Breast epithelium (tissue), 3 donors: Measurements from ENCODE around the gene KCNJ4.

Experiments
- POLR2A ChIP-seq: fragments of 450-650 bp; IDR thresholded peaks from one replicate; pipeline ENCODE4 v1.6.1; 2016; ENCODE audit warnings: antibody characterized with exemption, mild to moderate bottlenecking, moderate library complexity
- POLR2AphosphoS5 ChIP-seq, 3 donors: sonication (generic); formaldehyde crosslinking; IDR thresholded peaks; one replicate each; pipeline ENCODE4 v1.6.1; 2017; ENCODE audit warnings: antibody characterized with exemption in 3 of 3
- TF ChIP-seq, protein P1 (sequence below), 3 donors: fragments of 450-650 bp; IDR thresholded peaks; one replicate each; pipeline ENCODE4 v1.5.1; 2016 to 2017; ENCODE audit warnings: antibody characterized with exemption in 3 of 3, mild to moderate bottlenecking in 3 of 3, moderate library complexity in 3 of 3

- TF ChIP-seq, protein P1, sequence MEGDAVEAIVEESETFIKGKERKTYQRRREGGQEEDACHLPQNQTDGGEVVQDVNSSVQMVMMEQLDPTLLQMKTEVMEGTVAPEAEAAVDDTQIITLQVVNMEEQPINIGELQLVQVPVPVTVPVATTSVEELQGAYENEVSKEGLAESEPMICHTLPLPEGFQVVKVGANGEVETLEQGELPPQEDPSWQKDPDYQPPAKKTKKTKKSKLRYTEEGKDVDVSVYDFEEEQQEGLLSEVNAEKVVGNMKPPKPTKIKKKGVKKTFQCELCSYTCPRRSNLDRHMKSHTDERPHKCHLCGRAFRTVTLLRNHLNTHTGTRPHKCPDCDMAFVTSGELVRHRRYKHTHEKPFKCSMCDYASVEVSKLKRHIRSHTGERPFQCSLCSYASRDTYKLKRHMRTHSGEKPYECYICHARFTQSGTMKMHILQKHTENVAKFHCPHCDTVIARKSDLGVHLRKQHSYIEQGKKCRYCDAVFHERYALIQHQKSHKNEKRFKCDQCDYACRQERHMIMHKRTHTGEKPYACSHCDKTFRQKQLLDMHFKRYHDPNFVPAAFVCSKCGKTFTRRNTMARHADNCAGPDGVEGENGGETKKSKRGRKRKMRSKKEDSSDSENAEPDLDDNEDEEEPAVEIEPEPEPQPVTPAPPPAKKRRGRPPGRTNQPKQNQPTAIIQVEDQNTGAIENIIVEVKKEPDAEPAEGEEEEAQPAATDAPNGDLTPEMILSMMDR (IDR thresholded peaks at IDR 0.05) = no peak
- TF ChIP-seq POLR2A (no peak), POLR2AphosphoS5 (IDR thresholded peaks at IDR 0.05) (no peak)
Measured at GRCh38 chr22:38435010-38435409, 20.0 kb downstream of the KCNJ4 start.
